Dedifferentiated amniotic fluid mesenchymal stem cell (primary cell): ENCODE data around the gene ZNF319.

ENCODE experiments used
- DNase-seq: peaks from one replicate; pipeline ENCODE4 v3.0.0-alpha.2; 2016; ENCODE audit errors: extremely low spot score

ZNF319 gene

DNA sequence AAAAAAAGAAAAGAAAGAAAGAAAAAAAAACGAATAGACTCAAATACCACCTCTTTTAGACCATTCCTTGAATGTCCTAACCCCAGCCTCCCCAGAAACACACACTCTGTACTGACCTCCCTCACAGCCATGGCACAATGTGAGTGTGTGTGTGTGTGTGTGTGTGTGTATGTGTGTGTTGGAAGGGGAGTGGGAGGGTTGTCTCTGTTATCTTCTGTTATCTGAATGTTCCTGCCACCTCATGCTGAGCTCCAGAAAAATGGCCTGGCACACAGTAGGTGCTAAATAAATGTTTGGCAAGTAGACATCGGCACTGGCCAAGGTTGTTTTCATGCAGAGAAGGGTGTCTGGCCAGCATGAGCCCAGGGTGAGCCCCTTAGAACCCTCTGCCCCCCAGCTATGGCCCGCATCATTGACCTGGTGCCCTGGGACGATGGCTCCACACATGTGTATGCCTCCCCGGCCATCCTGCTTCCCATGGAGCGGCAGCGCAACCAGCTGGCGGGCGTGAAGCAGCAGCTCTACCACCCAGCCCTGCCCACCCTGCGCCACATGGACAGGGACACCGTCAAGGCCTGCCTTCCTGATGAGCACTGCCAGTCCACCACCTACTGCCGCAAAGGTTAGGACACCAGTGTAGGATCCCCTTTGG lies 22.9 kb downstream of the ZNF319 start:
- no peak for DNase-seq

DNA sequence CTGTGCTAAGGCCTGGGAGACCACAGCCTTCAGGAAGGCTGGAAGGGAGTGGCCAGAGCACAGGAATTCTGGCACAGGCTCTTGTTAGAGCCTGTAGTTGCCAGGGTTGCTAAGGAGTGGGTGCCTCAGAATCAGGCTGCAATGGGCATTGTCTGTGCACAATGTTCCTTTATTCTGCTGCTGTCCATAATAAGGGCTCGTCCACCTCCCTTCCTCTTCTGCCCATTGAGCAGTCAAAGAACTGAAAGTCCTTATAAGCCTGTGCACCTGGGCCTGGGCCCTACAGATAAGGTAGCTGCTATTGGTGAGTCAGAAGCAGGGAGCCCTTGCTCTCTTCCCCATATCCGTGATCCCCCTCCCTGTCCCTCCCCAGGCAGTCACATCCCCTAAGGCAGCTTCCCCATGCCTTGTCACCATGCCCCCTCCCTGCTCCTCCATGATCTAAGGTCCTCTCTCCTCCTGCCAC lies 24.1 kb downstream of the ZNF319 start:
- no peak for DNase-seq

DNA sequence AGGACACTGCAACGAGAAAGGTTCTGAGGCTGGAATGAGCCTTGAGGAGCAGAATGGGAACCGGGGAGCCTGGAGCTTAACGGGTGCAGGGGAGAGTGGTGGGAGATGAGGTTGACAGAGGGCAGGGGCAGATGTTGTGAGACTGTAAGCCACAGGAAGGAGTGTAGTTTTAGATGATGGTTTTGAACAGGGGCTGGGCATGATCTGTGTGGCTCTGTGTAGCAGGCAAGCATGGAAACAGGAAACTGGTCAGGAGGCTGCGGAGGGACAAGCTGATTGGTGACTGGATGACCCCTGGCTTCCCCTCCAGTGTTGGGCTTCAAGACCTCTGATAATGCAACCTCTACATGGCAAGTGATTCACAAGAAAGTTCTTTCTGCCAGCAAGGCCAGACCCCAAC lies 28.2 kb downstream of the ZNF319 start:
- DNase-seq = no peak

DNA sequence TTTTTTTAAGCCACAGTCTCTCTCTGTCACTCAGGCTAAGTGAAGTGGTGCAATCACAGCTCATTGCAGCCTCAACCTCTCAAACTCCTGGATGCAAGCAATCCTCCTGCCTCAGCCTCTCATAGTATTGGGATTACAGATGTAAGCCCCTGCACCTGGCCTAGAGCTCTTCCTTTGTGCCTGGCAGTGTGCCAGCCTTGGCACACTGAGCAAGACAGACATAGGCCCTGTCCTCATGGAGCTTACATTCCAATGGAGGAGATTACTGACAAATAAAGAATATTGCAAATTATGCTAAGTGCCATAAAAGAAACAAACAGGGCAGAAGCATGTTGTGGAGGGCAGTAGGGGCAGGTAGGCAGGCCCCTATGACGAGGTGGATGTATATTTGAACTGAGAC lies 28.6 kb downstream of the ZNF319 start:
- no peak for DNase-seq

DNA sequence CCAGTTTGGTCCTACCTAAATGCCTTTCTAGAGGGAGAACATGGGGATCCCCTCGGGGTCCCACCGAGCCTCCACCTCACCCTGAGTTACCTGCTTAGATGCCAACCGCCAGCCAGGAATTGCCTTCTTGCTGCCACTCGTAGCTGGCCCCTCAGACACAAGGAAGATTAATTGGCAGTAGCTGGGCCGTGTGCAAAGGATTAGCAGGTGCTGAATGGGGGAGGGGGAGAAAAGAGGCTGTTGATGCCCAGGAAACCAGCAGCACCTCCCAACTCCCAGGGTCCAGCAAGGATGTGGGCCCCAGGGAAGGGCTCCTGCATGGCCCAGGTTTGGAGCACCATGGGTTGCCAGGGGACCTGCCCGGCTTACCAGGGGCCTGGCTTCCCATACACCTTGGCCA lies 29.5 kb downstream of the ZNF319 start, which contains the start of gene CNGB1:
Gene CNGB1 (minus strand): TSS at position 159 of the 400 bp plus-strand sequence. CDS start 3,842 bp downstream, outside the sequence.
- no peak for DNase-seq

DNA sequence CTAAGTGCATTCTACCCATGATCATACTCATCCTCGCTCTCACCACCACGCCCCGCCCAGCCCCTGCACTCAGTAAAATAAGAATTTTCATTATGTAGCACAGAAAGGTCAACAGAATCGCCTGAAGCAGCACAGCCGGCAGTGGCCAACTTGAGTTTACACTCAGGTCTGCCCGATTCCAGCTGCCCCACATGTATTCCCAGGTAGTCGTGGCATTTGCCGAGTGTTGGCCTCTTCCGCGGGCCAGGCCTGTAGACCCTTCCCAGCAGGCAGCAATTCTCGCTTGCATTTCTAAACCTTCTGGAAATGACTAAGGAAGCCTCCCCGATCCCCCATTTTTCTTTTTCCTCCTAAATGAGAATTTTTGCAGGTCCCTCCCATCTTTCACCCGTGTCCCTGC lies 30.2 kb downstream of the ZNF319 start:
- DNase-seq = no peak

DNA sequence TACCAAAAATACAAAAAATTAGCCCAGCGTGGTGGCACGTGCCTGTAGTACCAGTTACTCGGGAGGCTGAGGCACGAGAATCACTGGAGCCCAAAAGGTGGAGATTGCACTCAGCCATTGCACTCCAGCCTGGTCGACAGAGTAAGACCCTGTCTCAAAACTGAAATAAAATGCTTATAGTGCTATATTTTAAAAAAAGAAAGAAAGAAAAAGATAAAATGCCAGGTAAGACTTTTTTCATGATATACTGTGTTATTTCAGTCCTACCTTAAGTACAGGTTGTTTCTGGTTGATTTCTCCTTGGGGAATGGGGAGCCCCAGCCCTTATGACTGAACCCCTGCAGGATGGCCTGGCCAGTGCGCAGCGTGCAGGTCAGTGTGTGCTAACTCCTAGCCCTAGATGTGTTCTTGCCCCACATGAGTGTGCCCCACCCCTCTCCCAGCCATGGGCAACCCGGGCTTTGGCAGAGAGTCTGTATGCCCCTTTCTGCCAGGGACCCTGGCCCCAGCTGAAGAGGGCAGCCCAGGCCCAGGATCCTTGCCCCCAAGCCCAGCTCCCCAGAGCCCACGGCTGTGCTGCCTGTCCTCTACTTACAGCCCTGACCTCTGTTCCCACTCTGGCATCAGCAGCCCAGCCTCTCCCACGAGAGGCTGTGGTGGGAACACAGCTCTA lies 30.9 kb downstream of the ZNF319 start:
- DNase-seq = no peak

DNA sequence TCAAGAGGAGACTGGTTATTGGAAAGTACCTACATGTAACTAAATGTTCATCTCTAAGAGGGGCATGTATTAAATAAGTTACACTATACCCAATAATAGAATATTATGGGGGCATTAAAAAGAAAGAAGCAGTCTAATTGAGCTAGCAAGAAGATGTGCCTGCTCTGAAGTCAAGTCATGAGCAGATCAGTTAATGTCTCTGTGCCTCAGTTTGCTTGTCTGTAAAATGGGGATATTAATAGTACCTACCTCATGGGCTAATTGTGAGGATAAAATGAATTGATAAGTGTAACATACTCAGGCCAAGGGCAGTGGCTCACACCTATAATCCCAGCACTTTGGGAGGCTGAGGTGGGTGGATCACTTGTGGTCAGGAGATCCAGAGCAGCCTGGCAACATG lies 32.6 kb downstream of the ZNF319 start:
- DNase-seq = no peak

DNA sequence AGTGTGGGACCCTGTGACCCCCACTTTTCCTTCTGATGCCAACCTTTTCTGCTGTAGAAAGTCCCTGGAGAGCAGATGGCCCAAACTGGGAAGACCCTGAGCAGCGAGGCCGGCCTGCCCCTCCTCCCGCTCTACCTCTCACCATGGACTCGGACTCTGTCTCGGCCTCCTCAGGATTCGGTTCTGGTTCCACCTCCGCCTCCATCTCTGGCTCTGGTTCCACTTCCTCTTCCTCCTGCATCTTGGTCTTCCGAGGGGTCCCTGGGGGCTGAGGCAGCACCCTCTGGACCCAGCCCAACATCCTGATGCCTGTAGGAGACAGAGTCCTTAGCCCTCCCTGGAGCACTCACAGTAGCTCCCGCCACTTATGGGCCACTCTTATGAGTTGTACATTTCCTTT lies 33.5 kb downstream of the ZNF319 start:
- no peak for DNase-seq

DNA sequence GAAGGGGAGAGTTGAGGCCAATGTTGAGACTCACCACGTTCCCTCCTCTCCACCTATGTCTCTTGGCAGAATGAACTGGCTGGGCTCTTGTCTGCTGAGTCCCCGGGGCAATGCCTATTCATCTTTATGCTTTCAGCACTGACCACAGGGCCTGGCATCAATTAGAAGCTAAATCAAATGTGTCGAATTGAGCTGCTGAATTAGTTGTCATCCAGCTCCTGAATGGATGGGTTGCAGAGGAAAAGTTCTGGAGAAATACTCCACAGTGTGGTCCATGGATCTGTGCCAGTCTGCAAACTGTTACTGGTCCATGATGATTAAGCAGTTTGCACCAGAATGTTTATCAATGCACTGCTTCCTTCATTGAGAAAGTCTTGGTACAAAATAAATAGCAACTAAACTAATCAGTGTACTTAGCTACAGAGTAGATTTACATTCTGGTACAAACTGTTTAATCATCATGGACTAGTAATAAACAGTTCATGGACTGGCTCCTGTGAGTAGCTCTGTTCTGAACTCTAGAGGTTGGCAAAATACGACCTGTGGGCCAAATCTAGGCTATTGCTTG lies 34.2 kb downstream of the ZNF319 start:
- no peak for DNase-seq

DNA sequence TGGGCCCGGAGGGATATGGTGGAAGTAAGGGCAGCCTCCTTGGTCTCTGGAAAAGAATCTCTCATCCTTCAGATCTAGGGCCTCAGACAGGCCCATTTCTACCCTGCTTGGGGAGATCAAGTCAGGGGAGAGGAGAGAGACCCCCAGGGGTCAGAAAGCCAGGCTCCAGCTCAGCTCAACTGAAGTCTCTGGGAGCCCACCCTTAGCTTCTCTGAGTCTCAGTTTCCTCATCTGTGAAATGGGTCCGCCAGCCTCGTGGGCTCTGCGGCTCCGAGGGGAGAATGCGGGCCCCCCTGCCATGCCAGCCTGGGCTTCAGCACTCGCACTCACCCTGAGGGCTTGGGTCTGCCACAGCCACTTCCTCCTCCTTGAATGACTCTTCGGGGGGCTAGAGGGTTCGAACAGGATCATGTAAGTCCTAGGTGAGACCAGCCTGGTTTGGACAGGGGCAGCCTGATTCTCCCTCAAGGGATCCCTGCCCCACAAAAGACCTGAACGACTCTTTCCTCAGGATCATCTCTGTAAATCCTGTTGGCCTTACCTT lies 36.2 kb downstream of the ZNF319 start:
- DNase-seq = no peak

DNA sequence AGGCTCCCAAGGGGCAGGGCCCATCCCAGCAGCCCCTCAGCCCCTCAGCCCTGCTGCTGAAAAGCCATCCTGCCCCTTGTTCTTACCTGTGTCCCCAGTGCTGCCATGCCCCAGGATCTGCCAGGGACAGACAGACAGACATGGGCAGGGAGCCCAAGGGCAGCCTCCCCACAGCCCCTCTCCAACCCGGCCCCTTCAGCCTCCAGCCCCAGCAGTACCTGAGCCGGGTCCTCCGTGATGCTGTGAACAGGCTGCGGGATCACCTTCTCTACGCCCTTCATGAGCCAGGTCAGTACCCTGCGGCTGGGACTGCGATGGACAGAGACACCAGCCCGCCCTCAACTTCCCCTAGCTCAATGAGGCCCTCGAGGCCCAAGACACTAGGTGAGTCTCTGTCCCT lies 37.7 kb downstream of the ZNF319 start:
- DNase-seq = no peak

DNA sequence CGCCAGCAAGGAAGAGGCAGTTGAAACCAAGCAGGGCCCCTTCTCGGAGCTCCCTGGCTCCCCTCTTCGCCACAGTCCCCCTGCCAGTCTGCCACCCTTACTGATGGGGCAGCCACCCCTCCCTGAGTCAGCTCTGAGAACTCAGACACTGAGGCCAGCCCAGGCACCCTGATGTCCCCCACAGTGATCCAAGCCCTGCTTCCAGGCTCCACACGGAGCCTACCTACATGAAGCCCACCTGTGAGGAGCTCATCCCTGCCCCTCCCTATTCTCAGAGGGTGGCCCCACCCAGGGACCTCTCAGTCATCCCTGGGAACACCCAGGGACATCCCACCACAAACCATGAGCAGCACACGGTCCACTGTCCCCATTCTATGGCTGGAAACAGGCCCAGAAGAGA lies 38.4 kb downstream of the ZNF319 start:
- no peak for DNase-seq

DNA sequence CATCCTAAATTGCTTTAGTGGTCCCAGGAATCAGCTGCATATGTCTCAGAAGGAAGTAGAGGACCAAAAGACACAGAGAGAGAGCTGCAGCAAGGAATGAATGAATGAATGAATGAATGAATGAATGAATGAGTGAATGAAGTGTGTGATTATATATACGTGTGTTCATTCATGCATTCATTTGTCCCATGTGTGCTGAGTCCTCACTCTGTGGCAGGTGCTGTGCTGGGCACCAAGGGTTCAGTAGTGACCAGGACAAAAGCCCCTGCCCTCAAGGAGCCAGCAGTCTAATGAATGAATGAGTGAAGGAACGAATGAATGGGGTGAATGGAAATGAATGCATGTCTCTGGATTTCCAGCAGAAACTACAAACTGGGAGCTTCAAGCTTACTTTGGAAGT lies 38.9 kb downstream of the ZNF319 start:
- DNase-seq = no peak

DNA sequence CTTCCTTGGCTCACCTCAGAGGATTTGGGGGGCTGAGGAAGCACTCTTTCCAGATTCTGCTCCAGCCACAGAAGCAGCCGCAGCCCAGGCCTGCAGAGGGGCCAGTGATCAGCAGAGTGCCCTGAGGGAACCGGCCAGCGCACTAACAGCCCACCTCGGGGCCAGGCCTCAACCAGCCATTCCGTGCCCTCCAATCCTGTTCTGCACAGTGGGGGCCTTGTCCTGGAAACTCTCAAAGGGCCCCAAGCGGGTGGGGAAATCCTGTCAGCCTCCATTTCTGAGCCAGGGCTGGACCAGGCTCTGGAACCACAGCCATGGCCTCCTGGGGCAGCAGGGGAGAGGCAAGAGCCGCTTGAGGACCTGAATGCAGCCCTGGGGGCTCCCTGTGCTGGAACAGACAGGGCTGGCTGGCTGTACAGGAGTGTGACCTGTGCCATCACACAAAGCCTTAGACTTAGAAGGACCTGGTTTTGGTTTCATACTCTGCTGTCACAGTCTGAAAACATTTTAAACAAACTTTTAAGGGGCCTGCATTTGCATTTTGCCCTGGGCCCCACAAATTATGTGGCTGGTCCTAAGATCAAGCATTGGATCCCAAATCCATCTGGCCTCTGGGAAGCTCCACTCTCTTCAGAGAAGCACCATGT lies 39.5 kb downstream of the ZNF319 start:
- DNase-seq = no peak

DNA sequence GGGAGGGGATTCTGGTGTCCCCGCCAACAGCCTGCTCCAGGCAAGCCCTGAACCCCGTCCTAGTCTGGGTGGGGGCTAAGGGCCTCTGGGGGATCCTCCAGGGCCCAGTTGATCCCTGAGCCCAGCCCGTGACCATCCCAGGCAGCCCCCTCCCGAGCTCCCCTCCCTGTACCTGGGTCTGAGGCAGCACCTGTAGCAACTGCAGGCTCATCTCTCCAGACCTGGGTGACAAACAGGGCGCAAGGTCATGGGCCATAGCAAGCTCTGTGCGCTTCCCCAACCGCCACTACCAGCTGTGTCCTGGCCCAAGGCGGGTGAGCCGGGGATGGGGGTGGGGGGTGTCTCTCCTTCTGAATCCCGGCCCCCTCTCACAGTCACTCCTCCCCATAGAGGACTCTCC lies 40.2 kb downstream of the ZNF319 start:
- no peak for DNase-seq

DNA sequence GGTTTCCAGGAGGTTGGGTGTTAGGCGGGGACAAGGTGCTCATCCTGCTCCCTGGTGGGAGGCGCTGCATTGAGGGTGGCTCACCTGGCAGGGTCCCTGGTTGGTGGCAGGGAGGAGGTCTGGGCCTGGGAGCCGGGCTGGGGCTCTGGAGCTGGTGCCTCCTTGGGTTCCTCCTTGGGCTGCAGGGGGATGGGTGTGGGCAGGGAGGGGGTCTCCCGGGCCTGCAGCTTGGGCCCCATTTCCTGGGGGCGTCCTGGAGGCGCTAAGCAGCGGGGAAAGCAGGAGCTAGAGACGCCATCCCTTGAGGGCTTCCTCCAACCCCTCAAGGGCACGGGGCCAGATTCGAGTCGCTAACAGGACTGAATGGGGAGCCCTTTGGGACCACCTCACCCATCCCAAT lies 40.7 kb downstream of the ZNF319 start:
- no peak for DNase-seq

DNA sequence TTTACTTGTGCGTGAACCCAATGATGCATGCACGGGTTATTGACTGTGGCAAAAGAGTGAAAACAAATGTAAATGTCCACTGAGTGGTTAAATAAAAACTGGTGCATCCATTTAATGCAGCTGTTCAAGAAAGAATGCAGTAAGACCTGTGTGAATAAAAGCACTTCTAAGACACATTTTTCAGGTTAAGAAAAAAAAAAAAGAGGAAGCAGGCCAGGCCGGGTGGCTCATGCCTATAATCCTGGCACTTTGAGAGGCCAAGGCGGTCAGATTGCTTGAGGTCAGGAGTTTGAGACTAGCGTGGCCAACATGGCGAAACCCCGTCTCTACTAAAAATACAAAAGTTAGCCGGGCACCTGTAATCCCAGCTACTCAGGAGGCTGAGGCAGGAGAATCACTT lies 41.4 kb downstream of the ZNF319 start:
- no peak for DNase-seq

DNA sequence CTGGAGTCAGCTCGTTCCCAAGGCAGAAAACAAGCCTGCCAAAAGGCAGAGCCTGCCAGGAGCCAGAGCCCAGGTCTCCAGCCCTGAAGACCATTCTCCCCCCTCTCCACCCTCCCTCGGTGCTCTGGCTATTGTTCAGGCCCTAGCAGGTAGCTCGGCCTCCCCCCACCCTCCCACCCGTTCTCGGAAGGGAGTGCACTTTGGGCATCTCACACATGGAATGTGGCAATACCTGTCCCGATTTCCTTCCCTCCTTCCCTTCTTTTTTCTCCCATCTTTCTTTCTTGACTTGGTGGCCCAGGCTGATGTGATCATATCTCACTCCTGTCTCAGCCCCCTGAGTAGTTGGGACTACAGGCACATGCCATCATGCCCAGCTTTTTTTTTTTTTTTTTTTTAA lies 41.9 kb downstream of the ZNF319 start:
- DNase-seq = no peak

DNA sequence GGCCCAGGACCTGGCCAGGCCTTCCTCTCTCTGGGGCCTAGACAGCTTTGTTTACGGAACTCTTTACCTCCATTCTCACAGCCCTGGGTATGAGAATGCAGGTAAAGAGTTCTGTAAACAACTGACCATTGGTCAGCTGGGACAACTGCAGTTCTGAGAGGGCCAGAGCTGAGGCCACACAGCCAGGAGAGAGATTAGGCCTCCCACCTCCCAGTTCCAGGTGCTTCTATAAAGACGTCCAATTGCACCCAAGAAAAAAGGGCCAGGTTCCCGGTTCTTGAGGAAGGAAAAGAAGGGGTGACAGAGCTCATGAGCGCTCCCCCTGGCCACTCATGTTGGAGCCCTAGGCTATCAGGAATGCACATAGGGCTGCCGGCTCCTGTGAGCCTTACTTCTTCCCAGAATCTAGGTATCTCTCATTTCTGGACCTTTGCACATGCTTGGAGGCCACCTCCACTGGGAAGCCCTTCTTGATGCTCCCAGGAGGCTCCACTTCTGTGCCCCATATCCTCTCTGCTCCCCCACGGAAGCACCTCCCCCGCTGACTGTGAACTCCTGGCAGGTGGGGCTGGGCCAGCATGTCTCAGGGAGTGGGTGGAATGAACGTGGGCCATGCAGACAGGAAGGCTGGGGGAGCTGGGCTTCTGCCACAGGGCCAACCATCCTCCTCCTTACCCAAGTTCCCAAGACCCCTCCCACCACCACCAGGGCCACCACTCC lies 42.6 kb downstream of the ZNF319 start:
- no peak for DNase-seq

DNA sequence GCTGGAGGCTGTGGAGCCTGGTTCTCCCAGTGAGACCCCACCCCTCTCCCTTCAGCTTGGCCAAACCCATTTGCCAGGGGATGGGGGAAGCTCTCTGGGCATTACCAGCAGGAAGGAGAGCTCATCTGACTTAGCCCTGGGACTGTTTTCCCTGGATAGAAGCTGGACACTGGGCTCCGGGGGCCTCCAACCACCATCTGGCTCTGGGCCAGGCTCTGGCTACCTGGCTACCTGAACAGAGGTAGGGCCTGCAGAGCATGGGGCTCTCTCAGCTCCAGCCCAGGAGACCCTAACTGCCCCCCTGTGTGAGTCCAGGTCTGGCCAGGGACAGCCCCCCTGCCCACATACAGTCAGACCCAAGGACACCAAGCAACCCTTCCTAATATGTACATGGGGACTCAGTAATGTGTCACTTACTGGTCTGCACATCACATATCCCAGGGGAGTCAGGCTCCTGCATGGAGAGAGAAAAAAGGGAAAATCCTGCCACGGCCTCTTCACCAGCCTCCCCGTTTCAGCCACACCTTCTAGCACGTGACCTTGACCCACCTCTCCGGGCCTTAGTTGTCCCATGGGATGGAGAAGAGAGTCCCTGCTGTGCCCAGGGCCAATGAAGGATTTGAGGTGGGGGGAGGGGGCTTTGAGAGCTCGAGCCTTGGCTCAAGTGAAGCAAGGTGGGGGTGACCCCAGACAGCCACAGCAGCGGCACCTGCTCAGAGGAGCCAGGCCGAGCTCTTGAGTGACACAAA lies 43.4 kb downstream of the ZNF319 start:
- DNase-seq = no peak
